ENCODE data around the gene MRPS25. TPM values are rescaled to one million over a fixed set of nuclear protein-coding genes. Genes with fewer than 3 reads are reported as not detected.
A peak's percentile ranks its signal among the peaks of the same experiment; 100 is the strongest.

The MRPS25 gene
- total RNA-seq, 2 donors from 2014 or later = 13.8 to 31.0 TPM

DNA sequence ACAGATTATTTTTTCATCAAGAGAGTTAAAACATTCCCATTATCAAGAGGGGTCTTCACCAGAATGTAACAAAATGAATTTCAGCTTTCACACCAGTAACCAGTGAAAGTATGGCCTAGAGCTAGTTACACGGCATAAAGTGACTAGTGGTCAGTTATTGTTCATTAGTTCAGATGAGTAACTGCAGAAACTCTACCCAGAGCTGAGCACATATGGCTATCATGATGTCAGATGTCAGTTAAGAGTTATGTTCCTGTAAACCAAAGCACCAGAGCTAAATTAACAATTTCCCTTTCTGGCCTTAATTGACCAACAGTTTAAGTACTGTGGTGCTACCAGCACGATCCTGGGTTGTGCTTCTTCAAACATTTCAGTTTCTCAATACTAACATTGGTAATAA is 6.6 kb upstream of the MRPS25 start:
- peaks cover 49% of the 10 kb centered on the region for H3K36me3 ChIP-seq
- ATAC-seq (ENCODE audit: insufficient number of reproducible peaks, low FRiP score, low read depth) (no peak), DNase-seq (ENCODE audit: low spot score) (no peak)
- H3K27me3 ChIP-seq (replicated peaks; ENCODE audit: insufficient read depth) = no peaks in the 10 kb centered on the region
- TF ChIP-seq, protein P1, sequence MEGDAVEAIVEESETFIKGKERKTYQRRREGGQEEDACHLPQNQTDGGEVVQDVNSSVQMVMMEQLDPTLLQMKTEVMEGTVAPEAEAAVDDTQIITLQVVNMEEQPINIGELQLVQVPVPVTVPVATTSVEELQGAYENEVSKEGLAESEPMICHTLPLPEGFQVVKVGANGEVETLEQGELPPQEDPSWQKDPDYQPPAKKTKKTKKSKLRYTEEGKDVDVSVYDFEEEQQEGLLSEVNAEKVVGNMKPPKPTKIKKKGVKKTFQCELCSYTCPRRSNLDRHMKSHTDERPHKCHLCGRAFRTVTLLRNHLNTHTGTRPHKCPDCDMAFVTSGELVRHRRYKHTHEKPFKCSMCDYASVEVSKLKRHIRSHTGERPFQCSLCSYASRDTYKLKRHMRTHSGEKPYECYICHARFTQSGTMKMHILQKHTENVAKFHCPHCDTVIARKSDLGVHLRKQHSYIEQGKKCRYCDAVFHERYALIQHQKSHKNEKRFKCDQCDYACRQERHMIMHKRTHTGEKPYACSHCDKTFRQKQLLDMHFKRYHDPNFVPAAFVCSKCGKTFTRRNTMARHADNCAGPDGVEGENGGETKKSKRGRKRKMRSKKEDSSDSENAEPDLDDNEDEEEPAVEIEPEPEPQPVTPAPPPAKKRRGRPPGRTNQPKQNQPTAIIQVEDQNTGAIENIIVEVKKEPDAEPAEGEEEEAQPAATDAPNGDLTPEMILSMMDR (IDR thresholded peaks at IDR 0.05) = no peak
- no peaks in the 10 kb centered on the region for H3K4me1 ChIP-seq (ENCODE audit: control insufficient read depth in 1 of 2, low read depth in 2 of 2)
- H3K9me3 ChIP-seq = no peaks in the 10 kb centered on the region
- H3K4me3 ChIP-seq = no peak overlapping the region
- H3K27ac ChIP-seq = no peak overlapping the region

DNA sequence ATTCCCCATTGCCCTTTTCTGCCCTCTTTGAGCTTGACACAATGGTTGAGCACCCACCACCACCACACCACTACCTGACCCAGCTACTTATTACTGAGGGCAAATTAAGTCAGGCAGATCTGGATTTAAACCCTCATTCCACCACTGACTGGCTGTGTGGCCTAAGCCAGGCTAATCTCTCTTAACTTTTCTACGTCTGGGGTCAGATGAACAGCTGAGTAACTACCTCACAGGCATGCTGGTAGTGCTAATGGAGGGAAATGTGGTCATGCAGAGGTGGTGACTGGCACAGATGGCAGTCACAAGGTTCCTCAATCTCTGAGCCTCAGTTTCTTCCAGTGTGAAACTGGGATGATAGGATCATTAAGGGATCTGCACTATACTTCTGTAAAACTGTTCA is 4.3 kb upstream of the MRPS25 start:
- Histone ChIP-seq H3K4me1 (ENCODE audit: control insufficient read depth in 1 of 2, low read depth in 2 of 2) (peaks cover 0 to 2% of the 10 kb centered on the region in 2 donors), H3K36me3 (peaks cover 29% of the 10 kb centered on the region), H3K9me3 (no peaks in the 10 kb centered on the region), H3K4me3 (no peak overlapping the region), H3K27ac (no peak overlapping the region), H3K27me3 (replicated peaks; ENCODE audit: insufficient read depth) (no peaks in the 10 kb centered on the region)
- no peak for DNase-seq (ENCODE audit: low spot score)
- TF ChIP-seq, protein P1 (IDR thresholded peaks at IDR 0.05) = no peak
- no peak for ATAC-seq (ENCODE audit: insufficient number of reproducible peaks, low FRiP score, low read depth)

DNA sequence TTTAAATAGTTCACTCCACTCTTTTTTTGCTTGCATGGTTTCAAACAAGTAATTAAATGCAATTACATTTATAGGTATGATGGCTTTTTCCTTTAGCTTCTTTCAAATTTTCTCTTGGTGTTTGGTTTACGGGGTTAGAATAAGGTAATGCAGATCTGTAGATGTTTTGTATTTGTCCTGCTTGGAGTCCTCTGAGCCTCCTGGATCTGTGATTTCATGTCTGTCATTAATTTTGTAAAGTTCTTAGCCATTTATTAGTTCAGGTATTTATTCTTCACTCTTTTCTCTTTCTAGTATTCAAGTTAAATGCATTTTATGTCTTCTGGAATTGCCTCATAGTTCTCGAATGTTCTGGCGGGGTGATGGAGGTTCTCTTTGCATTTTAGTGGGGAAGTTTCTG is 1.4 kb upstream of the MRPS25 start:
- peaks cover 7 to 18% of the 10 kb centered on the region in 2 donors for H3K4me1 ChIP-seq (ENCODE audit: control insufficient read depth in 1 of 2, low read depth in 2 of 2)
- TF ChIP-seq, protein P1 (IDR thresholded peaks at IDR 0.05) = no peak
- H3K36me3 ChIP-seq = peaks cover 5% of the 10 kb centered on the region
- no peak overlapping the region for H3K27ac ChIP-seq
- no peaks in the 10 kb centered on the region for H3K27me3 ChIP-seq (replicated peaks; ENCODE audit: insufficient read depth)
- ATAC-seq (ENCODE audit: insufficient number of reproducible peaks, low FRiP score, low read depth) (no peak), DNase-seq (ENCODE audit: low spot score) (no peak)
- H3K4me3 ChIP-seq = no peak overlapping the region
- H3K9me3 ChIP-seq = no peaks in the 10 kb centered on the region

DNA sequence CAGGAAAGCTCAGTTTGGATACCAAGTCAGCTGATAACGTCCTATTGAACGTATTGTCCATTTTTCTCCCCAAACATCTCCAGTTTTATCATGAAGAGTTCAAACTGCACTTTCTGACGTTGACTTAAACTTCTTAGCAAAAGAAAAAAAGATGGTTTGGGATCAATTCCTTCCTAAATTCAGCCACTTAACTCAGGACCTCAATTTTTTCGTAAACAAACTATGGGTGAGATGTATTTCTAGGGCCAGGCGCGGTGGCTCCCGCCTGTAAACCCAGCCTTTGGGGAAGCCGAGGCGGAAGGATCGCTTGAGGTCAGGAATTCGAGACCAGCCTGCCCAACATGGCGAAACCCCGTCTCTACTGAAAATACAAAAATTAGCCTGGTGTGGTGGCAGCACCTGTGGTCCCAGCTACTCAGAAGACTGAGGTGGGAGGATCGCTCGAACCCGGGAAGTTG is 464 bp upstream of the MRPS25 start:
- Histone ChIP-seq H3K27ac (peak overlapping the region; percentile 2 to 51), H3K27me3 (replicated peaks; ENCODE audit: insufficient read depth) (no peaks in the 10 kb centered on the region), H3K4me1 (ENCODE audit: control insufficient read depth in 1 of 2, low read depth in 2 of 2) (peaks cover 7 to 18% of the 10 kb centered on the region in 2 donors), H3K36me3 (no peaks in the 10 kb centered on the region), H3K4me3 (peak overlapping the region; percentile 88), H3K9me3 (no peaks in the 10 kb centered on the region)
- ATAC-seq (ENCODE audit: insufficient number of reproducible peaks, low FRiP score, low read depth) = no peak
- no peak for DNase-seq (ENCODE audit: low spot score)
- TF ChIP-seq, protein P1 (IDR thresholded peaks at IDR 0.05) = no peak

DNA sequence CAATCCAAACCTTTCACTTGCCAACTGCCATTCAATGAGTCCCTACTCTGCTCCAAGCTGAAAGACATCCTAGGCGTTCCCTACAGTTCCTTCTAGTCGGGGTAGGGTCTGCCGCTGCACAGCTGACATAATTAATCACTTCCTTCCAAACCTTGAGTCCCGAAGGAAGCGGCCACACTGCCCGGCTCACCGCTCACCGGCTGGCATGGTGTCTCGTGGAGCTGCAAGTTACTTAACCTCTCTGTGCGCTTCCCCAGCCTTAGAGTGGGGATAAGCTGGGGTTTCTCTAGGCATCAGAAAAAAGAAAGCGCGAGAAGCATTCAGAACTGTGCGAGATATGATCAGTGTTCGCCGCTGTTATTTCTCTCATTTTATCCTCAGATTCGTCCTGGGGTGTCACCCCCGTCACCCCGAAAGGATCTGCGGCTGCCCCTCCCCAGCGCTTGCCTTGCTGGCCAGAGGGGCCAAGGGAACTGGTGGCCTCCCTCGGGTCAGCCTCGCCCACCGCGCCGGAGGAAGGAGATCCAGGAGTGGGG is 748 bp downstream of the MRPS25 start:
- ATAC-seq (ENCODE audit: insufficient number of reproducible peaks, low FRiP score, low read depth) (no peak), DNase-seq (ENCODE audit: low spot score) (no peak)
- Histone ChIP-seq H3K27ac (peak overlapping the region; percentile 51 to 59), H3K36me3 (peaks cover under 1% of the 10 kb centered on the region), H3K9me3 (no peaks in the 10 kb centered on the region), H3K27me3 (replicated peaks; ENCODE audit: insufficient read depth) (no peaks in the 10 kb centered on the region), H3K4me3 (peak overlapping the region; percentile 88), H3K4me1 (ENCODE audit: control insufficient read depth in 1 of 2, low read depth in 2 of 2) (peaks cover 7 to 18% of the 10 kb centered on the region in 2 donors)
- TF ChIP-seq, protein P1 (IDR thresholded peaks at IDR 0.05) = no peak
